Measurements from ENCODE around the gene MAF.

Gene MAF

DNA sequence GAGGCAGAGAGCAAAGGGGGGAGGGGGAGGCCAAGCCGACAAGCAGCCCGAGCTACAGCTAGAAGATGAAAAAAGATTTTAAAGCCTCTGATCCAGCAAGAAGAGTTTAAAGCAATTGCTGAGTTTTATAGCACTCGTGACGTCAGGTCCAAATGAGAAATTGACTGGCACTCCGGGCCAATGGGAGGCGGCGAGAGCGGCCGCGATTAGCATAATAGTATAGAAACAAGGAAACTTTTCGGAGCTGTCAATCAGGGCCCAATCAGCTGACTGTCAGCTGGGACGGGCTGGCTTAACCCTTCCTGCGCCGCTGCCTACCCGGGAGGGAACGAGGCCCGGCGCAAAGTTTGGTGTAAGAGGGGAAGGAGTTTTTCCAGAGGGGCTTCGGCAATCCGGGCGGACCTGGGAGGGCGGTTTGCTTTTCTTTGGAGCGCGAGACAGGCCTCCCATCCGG is at the start of gene MAF:
TSS of gene MAF (minus strand) at position 100 of the 454 bp plus-strand sequence. CDS start 835 bp downstream, outside the sequence.
- DNase-seq, result peak; percentile 94
- no peak for TF ChIP-seq CTCF (IDR thresholded peaks at IDR 0.05)
- Histone ChIP-seq H3K36me3 (no peaks in the 10 kb centered on the region), H3K27ac (peak within 1 kb of the TSS; percentile 83 to 91), H3K4me3 (peak within 1 kb of the TSS; percentile 63 to 78), H3K4me1 (peaks cover 0 to 30% (median 2%) of the 10 kb centered on the region in 4 donors), H3K27me3 (no peaks in the 10 kb centered on the region), H3K9me3 (no peaks in the 10 kb centered on the region)
- intact Hi-C loops (cut with DNase I; ENCODE audit: low total_unique reads), result loop anchor here (5.0 to 10.0 kb wide), 3 partner anchors 167 to 1476 kb away; no protein-coding TSS in a partner anchor

GRCh38 chr16:79648826-79649225 is 48.3 kb upstream of the MAF start:
- no peaks in the 10 kb centered on the region for H3K27me3 ChIP-seq
- no peak for TF ChIP-seq CTCF (IDR thresholded peaks at IDR 0.05)
- intact Hi-C loops (cut with DNase I; ENCODE audit: low total_unique reads), result no loop called here
- no peaks in the 10 kb centered on the region for H3K9me3 ChIP-seq
- no peak overlapping the region for H3K4me3 ChIP-seq
- peaks cover 0 to 14% (median 7%) of the 10 kb centered on the region in 4 donors for H3K4me1 ChIP-seq
- H3K36me3 ChIP-seq, result no peaks in the 10 kb centered on the region
- DNase-seq, result no peak
- no peak overlapping the region for H3K27ac ChIP-seq

DNA sequence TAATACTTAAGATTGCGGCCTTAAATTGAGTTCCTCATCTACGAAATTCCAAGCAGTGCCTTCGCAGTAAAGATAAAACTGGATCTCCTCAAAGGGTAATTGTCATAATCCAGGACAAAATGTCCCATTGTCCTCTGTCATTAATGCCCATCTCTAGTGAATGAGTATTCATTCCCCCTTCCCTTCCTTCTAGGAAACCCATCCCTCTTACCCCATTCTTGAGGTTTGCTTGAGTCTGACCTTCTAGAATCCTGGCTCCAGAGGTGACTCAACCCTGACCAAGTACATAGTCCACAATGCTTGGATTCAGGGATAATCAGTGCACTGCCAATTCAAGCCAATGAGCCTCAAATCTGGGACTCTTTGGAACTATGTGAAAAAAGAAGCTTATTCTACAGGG is 47.0 kb upstream of the MAF start:
- Histone ChIP-seq H3K4me1 (peaks cover 0 to 9% (median 7%) of the 10 kb centered on the region in 4 donors), H3K36me3 (no peaks in the 10 kb centered on the region), H3K9me3 (no peaks in the 10 kb centered on the region), H3K4me3 (no peak overlapping the region), H3K27ac (no peak overlapping the region), H3K27me3 (no peaks in the 10 kb centered on the region)
- no peak for TF ChIP-seq CTCF (IDR thresholded peaks at IDR 0.05)
- intact Hi-C loops (cut with DNase I; ENCODE audit: low total_unique reads), result no loop called here
- no peak for DNase-seq

- Histone ChIP-seq H3K36me3 (no peaks in the 10 kb centered on the region), H3K27me3 (no peaks in the 10 kb centered on the region), H3K27ac (no peak overlapping the region), H3K4me1 (peaks cover 0 to 4% (median 2%) of the 10 kb centered on the region in 4 donors), H3K4me3 (no peak overlapping the region), H3K9me3 (no peaks in the 10 kb centered on the region)
- intact Hi-C loops (cut with DNase I; ENCODE audit: low total_unique reads), result no loop called here
- TF ChIP-seq CTCF (IDR thresholded peaks at IDR 0.05), result no peak
- DNase-seq, result no peak
These were observed 45.2 kb upstream of the MAF start for GRCh38 chr16:79645701-79646100.

DNA sequence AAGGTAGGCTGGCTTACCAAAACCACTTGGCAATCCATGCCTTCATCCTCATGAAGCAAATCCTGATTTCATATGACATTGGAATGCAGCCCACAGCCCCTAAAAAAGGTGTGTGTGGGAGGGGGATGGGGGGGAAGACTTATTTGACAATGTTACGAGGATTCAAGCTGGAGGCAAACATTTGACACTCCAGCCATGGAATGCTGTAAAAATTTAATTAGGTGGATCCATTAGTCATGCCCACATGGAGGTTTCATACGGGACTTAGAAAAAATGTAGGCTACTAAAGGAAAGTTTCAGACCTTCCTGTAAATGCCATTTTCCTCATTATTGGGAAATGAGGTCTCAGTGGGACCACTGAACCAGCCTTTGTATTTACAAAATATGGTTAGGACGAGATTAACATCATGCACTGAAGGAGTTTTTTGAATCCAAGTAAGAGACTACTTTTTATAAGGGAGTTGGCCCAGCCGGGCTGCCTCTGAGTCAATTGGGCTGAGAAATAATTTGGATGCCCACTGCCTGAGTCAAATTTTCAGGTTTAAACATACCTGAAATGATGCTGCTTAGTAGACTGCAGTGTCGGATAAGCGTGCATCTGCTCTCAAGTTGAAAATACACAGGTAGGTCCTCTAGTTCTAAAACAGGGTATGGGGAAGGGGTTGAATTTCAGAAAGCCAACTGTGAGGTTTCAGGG is 44.6 kb upstream of the MAF start:
- no peaks in the 10 kb centered on the region for H3K27me3 ChIP-seq
- H3K27ac ChIP-seq, result no peak overlapping the region
- TF ChIP-seq CTCF (IDR thresholded peaks at IDR 0.05), result no peak
- no peak for DNase-seq
- H3K4me3 ChIP-seq, result no peak overlapping the region
- no peaks in the 10 kb centered on the region for H3K9me3 ChIP-seq
- H3K36me3 ChIP-seq, result no peaks in the 10 kb centered on the region
- intact Hi-C loops (cut with DNase I; ENCODE audit: low total_unique reads), result no loop called here
- H3K4me1 ChIP-seq, result peaks cover 0 to 9% (median 3%) of the 10 kb centered on the region in 4 donors

All from tibial artery (tissue), 4 donors.